PC-3 (cell line): ENCODE results near the gene METTL21A. TPM values are rescaled to one million over a fixed set of nuclear protein-coding genes. Genes with fewer than 3 reads are reported as not detected.

Experiments
- ATAC-seq: fragments of 200-7000 bp; cut with Tn5 transposase; 2 replicates; pipeline ENCODE4 v1.9.1; 2020; ENCODE audit warnings: mild to moderate bottlenecking, moderate library complexity
- BruUV-seq: library from RNA; stranded (reverse); fragments of 400-500 nt; replicated peaks from 2 replicates; lab custom pipeline; 2021; lab: Mats Ljungman, UMichigan
- CTCF ChIA-PET: fragments of 300-600 bp; sonication (Branson Sonifier 250); formaldehyde crosslinking; loops from one replicate; lab custom pipeline; 2022; ENCODE audit warnings: antibody characterized with exemption; lab: Charles Lee
- POLR2A ChIA-PET: fragments of 300-600 bp; sonication (Branson Sonifier 250); formaldehyde crosslinking; loops from one replicate; lab custom pipeline; 2022; ENCODE audit warnings: antibody characterized with exemption; ENCODE audit not compliant: unreplicated experiment; lab: Charles Lee
- DNase-seq: peaks from one replicate; pipeline ENCODE4 v3.0.0-alpha.2; 2015
- H2AFZ ChIP-seq: fragments of 300-600 bp; sonication (generic); 2 replicates; pipeline ENCODE4 v1.6.0; 2016; ENCODE audit warnings: antibody characterized with exemption, low read length
- H3F3A ChIP-seq: fragments of 300-600 bp; sonication (generic); one replicate; pipeline ENCODE4 v1.6.0; 2017; ENCODE audit warnings: antibody characterized with exemption, low read length, control low read depth, mild to moderate bottlenecking; ENCODE audit not compliant: unreplicated experiment
- H3K27ac ChIP-seq: fragments of 300-600 bp; sonication (generic); 2 replicates; pipeline ENCODE4 v1.5.1; 2016; ENCODE audit warnings: mild to moderate bottlenecking, low read length
- H3K27me3 ChIP-seq: fragments of 300-600 bp; sonication (generic); 2 replicates; pipeline ENCODE4 v1.6.1; 2016; ENCODE audit warnings: low read length, mixed read lengths
- H3K36me3 ChIP-seq: fragments of 300-600 bp; sonication (generic); 2 replicates; pipeline ENCODE4 v1.6.1; 2016; ENCODE audit warnings: low read depth, mixed run types, low read length, mixed read lengths
- H3K4me1 ChIP-seq: fragments of 300-600 bp; sonication (generic); 2 replicates; pipeline ENCODE4 v1.5.1; 2016; ENCODE audit warnings: low read length; ENCODE audit not compliant: insufficient read depth
- H3K4me2 ChIP-seq: fragments of 300-600 bp; sonication (generic); 2 replicates; pipeline ENCODE4 v1.6.0; 2016; ENCODE audit warnings: low read length
- H3K4me3 ChIP-seq: fragments of 300-600 bp; sonication (generic); 2 replicates; pipeline ENCODE4 v1.5.1; 2016; ENCODE audit warnings: mild to moderate bottlenecking, low read length, mixed read lengths
- H3K79me2 ChIP-seq: fragments of 300-600 bp; sonication (generic); 2 replicates; pipeline ENCODE4 v1.6.1; 2017; ENCODE audit warnings: low read length, mixed read lengths
- H3K9ac ChIP-seq: fragments of 300-600 bp; sonication (generic); 2 replicates; pipeline ENCODE4 v1.6.0; 2016; ENCODE audit warnings: mild to moderate bottlenecking, low read length
- H3K9me2 ChIP-seq: fragments of 300-600 bp; sonication (generic); replicated peaks from 2 replicates; pipeline ENCODE4 v1.6.1; 2016; ENCODE audit warnings: mixed run types, low read length, mixed read lengths
- H3K9me3 ChIP-seq: fragments of 300-600 bp; sonication (generic); 2 replicates; pipeline ENCODE4 v1.6.1; 2016; ENCODE audit warnings: low read length, mixed read lengths
- H4K20me1 ChIP-seq: fragments of 300-600 bp; sonication (generic); 2 replicates; pipeline ENCODE4 v1.6.1; 2016; ENCODE audit warnings: low read length, mixed read lengths
- CTCF ChIP-seq: fragments of 300-600 bp; sonication (generic); conservative IDR thresholded peaks from 2 replicates; pipeline ENCODE4 v1.5.1; 2017; ENCODE audit warnings: antibody characterized with exemption, low read depth, mild to moderate bottlenecking, low read length
- EZH2 ChIP-seq: fragments of 300-600 bp; sonication (generic); IDR thresholded peaks from one replicate; pipeline ENCODE4 v1.6.1; 2017; ENCODE audit warnings: antibody characterized with exemption, mild to moderate bottlenecking, low read length; ENCODE audit not compliant: unreplicated experiment
- EZH2phosphoT487 ChIP-seq: fragments of 300-600 bp; sonication (generic); IDR thresholded peaks from 2 replicates; pipeline ENCODE4 v1.6.1; 2018; ENCODE audit warnings: mild to moderate bottlenecking, antibody characterized with exemption, low read length, borderline replicate concordance
- intact Hi-C: fragments of 100-400 bp; cut with micrococcal nuclease; formaldehyde crosslinking; loops from 2 replicates; pipeline ENCODE4 v1.9.0; 2023
- total RNA-seq: library from RNA; depleted of rRNA; stranded (reverse); fragments of >200 nt; gene quantifications from 2 replicates; pipeline ENCODE4 v1.2.3, GENCODE V29; 2014

METTL21A gene
- total RNA-seq, 1 experiment from 2014 or later = 35.3 TPM

- no peak for TF ChIP-seq EZH2phosphoT487
- TF ChIP-seq CTCF = no peak
- no peak for TF ChIP-seq EZH2
- ChIA-PET POLR2A (no interaction called here), CTCF (no interaction called here)
- H3K27me3 ChIP-seq = no peaks in the 10 kb centered on the region
- H3K9me3 ChIP-seq = no peaks in the 10 kb centered on the region
- peaks cover 29% of the 10 kb centered on the region for H3K4me1 ChIP-seq
- peaks cover 1% of the 10 kb centered on the region; the same call in 1 of the 2 replicates for H3K79me2 ChIP-seq
- no peak overlapping the region for H3K4me3 ChIP-seq
- H3K36me3 ChIP-seq = no peaks in the 10 kb centered on the region
- no peak for DNase-seq
- no TSS peak for BruUV-seq
- no peak for ATAC-seq
- H4K20me1 ChIP-seq = no peaks in the 10 kb centered on the region
- no peak overlapping the region for H2AFZ ChIP-seq
- no peak overlapping the region for H3K4me2 ChIP-seq
- H3F3A ChIP-seq = peaks cover 14% of the 10 kb centered on the region
- H3K9me2 ChIP-seq = no peaks in the 10 kb centered on the region
- intact Hi-C loops = loop anchor here (5.0 to 10.0 kb wide), 3 partner anchors 408 to 825 kb away; no protein-coding TSS in a partner anchor
- H3K27ac ChIP-seq = no peak overlapping the region
- no peak overlapping the region for H3K9ac ChIP-seq
Observed at GRCh38 chr2:207629553-207629952, 4.4 kb upstream of the METTL21A start.

- TF ChIP-seq CTCF (no peak), EZH2 (no peak), EZH2phosphoT487 (no peak)
- peak overlapping the region; percentile 98 for H2AFZ ChIP-seq
- ChIA-PET POLR2A (interaction anchor here (0.6 to 1.4 kb wide), 8 partner anchors 8 to 123 kb away, joined by 3 to 14 read pairs (median 4); partner anchors contain the start of genes CCNYL1 and CREB1), CTCF (interaction anchor here (0.5 to 2.3 kb wide), 7 partner anchors 8 to 444 kb away, joined by 3 to 18 read pairs (median 4); partner anchors contain the start of gene CCNYL1)
- H3K4me1 ChIP-seq = peaks cover 9% of the 10 kb centered on the region
- H3K36me3 ChIP-seq = peaks cover 8% of the 10 kb centered on the region; the same call in 1 of the 2 replicates
- no peaks in the 10 kb centered on the region for H4K20me1 ChIP-seq
- BruUV-seq = TSS peak; percentile 59
- H3K9ac ChIP-seq = peak overlapping the region; percentile 99
- H3K27me3 ChIP-seq = no peaks in the 10 kb centered on the region
- H3F3A ChIP-seq = no peaks in the 10 kb centered on the region
- H3K4me3 ChIP-seq = peak overlapping the region; percentile 80
- H3K4me2 ChIP-seq = peak overlapping the region; percentile 99
- intact Hi-C loops = loop anchor here (1.0 to 10.0 kb wide), 11 partner anchors 40 to 820 kb away; partner anchors contain the start of genes CCNYL1, CREB1 and PIKFYVE
- H3K9me2 ChIP-seq = no peaks in the 10 kb centered on the region
- H3K9me3 ChIP-seq = no peaks in the 10 kb centered on the region
- ATAC-seq (peak; percentile 53), DNase-seq (peak; percentile 70)
- H3K27ac ChIP-seq = peak overlapping the region; percentile 100
- H3K79me2 ChIP-seq = peaks cover 44% of the 10 kb centered on the region
Observed at GRCh38 chr2:207624185-207625013, 795 bp downstream of the METTL21A start.
